Urinary bladder (tissue), 4 donors: ENCODE results near the gene F3. TPM values are rescaled to one million over a fixed set of nuclear protein-coding genes. Genes with fewer than 3 reads are reported as not detected.
"Not testable (repeated sequence)": the region's sequence is repeated elsewhere in the genome, so short reads cannot be mapped to it uniquely, and the experiment has no call there.

Experiments
- DNase-seq: peaks from one replicate; pipeline ENCODE4 v3.0.0-alpha.2; 2015; ENCODE audit errors: extremely low spot score
- H3K27ac ChIP-seq: one replicate; pipeline ENCODE4 v1.5.1; 2013; ENCODE audit warnings: low read depth, mild to moderate bottlenecking, moderate library complexity
- H3K36me3 ChIP-seq: one replicate; pipeline ENCODE4 v1.6.1; 2013; ENCODE audit warnings: mild to moderate bottlenecking, moderate library complexity; ENCODE audit not compliant: insufficient read depth
- H3K4me1 ChIP-seq: one replicate; pipeline ENCODE4 v1.6.1; 2013; ENCODE audit warnings: mild to moderate bottlenecking, moderate library complexity; ENCODE audit not compliant: insufficient read depth
- H3K4me3 ChIP-seq: one replicate; pipeline ENCODE4 v1.5.1; 2013; ENCODE audit warnings: low read depth, low read length
- WGBS: extraction: QIAGEN DNeasy Blood & Tissue Kit; methylation state at CpG from one replicate; pipeline ENCODE4 v1.1.7; 2013; 5-methylcytosine and 5-hydroxymethylcytosine counted together
- polyA plus RNA-seq: library from polyadenylated mRNA; stranded (reverse); fragments of 200-250 nt; gene quantifications from one replicate; pipeline ENCODE4 v1.2.3, GENCODE V29; 2013
- total RNA-seq: library from RNA; depleted of rRNA; stranded (reverse); fragments of >200 nt; gene quantifications from one replicate; pipeline ENCODE4 v1.2.3, GENCODE V29; 2014
- donor health status: healthy with polysubstance abuse.
- donor health status: healthy.

Gene F3
- 9.7 TPM for total RNA-seq
- polyA plus RNA-seq: 97.0 TPM

DNA sequence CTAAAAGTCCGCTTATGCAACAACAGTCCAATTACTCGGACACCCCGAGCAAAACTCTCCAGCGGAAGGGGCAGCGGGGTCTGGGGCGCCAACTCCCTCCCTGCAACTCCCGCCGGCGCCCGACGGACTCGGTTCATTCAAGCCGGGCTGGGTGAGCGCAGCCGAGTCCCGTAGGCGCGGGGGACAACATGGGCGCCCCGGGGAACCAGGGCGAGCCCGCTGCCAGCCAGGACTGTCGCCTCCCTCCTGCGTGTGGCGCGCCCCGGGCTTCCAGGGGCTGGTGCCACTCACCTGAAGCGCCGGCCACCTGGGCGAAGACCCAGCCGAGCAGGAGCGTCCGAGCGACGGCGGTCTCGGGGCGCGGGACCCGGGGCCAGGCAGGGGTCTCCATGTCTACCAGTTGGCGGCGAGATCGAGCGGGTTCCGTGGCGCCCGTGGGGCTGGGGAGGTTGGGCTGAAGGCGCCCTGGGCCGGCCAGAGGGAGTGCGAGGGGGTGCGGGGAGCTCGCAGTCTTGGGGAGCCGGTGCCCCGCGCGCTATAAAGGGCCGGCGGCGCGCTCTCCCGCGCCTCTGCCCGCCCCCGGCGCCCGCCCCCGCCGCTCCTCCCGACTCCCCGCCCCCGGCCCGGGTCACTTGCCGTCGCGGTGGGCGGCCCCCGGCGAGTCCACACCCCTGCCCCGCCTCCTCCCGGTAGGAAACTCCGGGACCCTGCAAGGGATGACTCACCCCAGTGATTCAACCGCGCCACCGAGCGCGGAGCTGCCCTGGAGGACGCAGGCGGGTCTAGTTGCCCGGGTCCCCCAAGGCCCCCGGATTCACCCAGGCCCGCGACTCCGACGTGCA is at the start of gene F3:
Gene F3, minus strand, starts transcription at position 514 of the 842 bp plus-strand sequence. Its CDS starts 123 bp downstream, at position 391.
- under 1% methylated on average over 94 of the region's 94 CpGs for WGBS

DNA sequence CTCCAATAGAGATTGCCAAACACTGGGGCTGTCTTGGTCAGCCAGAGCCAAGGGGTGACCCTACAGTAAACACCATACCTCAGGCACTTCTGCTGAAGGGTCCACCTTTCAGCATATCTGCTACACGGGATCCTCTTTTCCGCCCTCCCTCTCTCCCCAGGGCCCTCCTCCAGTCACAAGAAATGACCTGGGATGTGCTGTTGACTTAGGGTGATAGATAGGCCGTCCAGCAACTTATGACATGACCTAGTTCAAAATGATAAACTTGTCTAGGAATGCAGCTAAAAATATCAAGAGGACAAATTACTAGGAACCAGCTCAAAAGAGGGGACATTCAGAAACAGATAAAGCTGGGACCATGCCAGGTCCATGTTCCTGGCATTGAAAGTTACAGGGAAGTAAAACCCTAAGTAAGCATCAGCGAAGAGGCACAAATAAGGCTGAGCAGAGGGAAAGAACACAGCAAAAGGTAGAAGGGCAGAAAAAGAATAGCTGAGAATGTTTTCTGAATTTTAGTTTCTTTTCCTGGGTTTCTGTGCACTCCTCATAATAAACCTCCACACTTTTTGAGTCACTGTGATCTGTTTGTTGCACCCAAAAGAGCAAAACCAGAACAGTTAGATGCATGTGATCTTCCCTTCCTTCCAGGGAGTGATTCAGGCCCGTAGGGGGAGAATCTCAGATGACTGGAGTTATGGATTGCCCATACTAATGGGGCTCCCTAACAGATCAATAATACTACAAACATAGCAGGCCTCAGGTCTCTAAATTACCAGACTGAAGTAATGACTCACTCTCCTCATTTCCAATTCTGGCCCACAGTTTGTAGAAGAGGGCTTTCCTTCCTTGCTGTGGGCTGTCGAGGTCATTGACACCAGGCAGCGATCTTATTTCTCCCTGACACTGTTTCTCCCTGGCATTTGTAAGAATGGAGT is 48.9 kb upstream of the F3 start:
- Histone ChIP-seq H3K4me1 (peaks cover 2% of the 10 kb centered on the region), H3K4me3 (no peak overlapping the region), H3K36me3 (no peaks in the 10 kb centered on the region), H3K27ac (no peak overlapping the region)
- 80% methylated on average over 7 of the region's 7 CpGs for WGBS
- no peak for DNase-seq

More for the DNA sequence above, at the start of gene F3:
- no peaks in the 10 kb centered on the region for H3K4me1 ChIP-seq
- peak within 1 kb of the TSS; percentile 80 for H3K27ac ChIP-seq
- DNase-seq: peak; percentile 70
- H3K36me3 ChIP-seq: no peaks in the 10 kb centered on the region
- H3K4me3 ChIP-seq: peak within 1 kb of the TSS; percentile 66

- no peak overlapping the region for H3K4me3 ChIP-seq
- no peak overlapping the region for H3K27ac ChIP-seq
- peaks cover 2% of the 10 kb centered on the region for H3K4me1 ChIP-seq
- DNase-seq: no peak
- WGBS: 95% methylated on average over 4 of the region's 4 CpGs
- H3K36me3 ChIP-seq: no peaks in the 10 kb centered on the region
Observed at GRCh38 chr1:94589728-94590127, 48.2 kb upstream of the F3 start.

DNA sequence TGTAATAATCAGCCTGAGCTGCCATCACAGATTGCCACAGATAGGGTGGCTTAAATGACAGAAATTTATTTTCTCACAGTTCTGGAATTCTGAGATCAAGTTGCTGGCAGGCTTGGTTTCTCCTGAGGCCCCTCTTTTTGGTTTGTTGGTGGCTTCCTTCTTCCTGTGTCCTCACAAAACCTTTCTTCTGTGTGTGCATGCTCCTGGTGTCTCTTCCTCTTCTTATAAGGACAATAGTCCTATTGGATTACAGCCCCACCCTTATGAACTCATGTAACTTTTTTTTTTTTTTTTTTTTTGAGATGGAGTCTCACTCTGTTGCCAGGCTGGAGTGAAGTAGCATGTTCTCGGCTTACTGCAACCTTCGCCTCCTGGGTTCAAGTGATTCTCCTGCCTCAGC is 41.0 kb upstream of the F3 start:
- DNase-seq: no peak
- H3K4me1 ChIP-seq: peaks cover 1% of the 10 kb centered on the region
- 76% methylated on average over 2 of the region's 2 CpGs for WGBS
- H3K4me3 ChIP-seq: no peak overlapping the region
- H3K27ac ChIP-seq: no peak overlapping the region
- no peaks in the 10 kb centered on the region for H3K36me3 ChIP-seq

GRCh38 chr1:94580367-94581115 is 39.0 kb upstream of the F3 start:
- Histone ChIP-seq H3K36me3 (no peaks in the 10 kb centered on the region), H3K27ac (no peak overlapping the region), H3K4me1 (peaks cover 1% of the 10 kb centered on the region), H3K4me3 (no peak overlapping the region)
- no peak for DNase-seq
- WGBS: 68% methylated on average over 10 of the region's 10 CpGs

DNA sequence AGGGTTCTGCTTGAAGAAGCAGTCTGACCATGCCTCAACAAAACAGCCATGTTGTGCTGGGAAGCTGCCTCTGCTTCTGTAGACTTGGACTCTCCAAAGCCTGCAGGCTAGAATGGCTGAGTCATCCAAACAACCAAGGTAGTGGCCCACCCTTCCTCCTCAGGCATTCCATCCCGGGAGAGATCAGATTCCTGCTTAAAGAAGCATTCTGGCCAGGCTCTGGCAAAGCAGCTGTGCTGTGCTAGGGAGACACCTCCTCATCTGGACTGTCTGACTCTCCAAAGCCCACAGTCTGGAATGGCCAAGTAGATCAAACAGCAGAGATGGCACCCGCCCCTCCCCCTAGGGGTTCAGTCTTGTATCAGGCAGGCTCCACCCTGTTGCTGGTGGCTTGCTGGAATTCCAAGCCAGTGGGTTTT is 38.3 kb upstream of the F3 start:
- Histone ChIP-seq H3K27ac (no peak overlapping the region), H3K36me3 (no peaks in the 10 kb centered on the region), H3K4me1 (peaks cover 1% of the 10 kb centered on the region), H3K4me3 (no peak overlapping the region)
- 37% methylated on average over 2 of the region's 2 CpGs for WGBS
- no peak for DNase-seq

GRCh38 chr1:94578856-94579255 is 37.3 kb upstream of the F3 start:
- 75% methylated on average over 2 of the region's 2 CpGs for WGBS
- no peak for DNase-seq
- Histone ChIP-seq H3K27ac (no peak overlapping the region), H3K36me3 (no peaks in the 10 kb centered on the region), H3K4me3 (no peak overlapping the region), H3K4me1 (peaks cover 1% of the 10 kb centered on the region)

DNA sequence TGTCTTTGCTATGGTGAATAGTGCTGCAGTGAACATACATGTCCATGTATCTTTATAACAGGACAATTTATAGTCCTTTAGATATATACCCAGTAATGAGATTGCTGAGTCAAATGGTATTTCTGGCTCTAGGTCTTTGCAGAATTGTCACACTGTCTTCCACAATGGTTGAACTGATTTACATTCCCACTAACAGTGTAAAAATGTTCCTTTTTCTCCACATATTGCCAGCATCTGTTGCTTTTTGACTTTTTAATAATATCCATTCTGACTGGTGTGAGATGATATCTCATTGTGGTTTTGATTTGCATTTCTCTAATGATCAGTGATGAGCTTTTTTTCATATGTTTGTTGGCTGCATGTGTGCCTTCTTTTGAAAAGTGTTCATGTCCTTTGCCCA is 32.4 kb upstream of the F3 start:
- H3K4me1 ChIP-seq, H3K36me3 ChIP-seq, H3K4me3 ChIP-seq, H3K27ac ChIP-seq, DNase-seq: not testable (repeated sequence)

- DNase-seq: no peak
- Histone ChIP-seq H3K27ac (no peak overlapping the region), H3K36me3 (no peaks in the 10 kb centered on the region), H3K4me1 (no peaks in the 10 kb centered on the region), H3K4me3 (no peak overlapping the region)
- WGBS: 94% methylated on average over 1 of the region's 1 CpG
Observed at GRCh38 chr1:94572780-94573179, 31.2 kb upstream of the F3 start.

DNA sequence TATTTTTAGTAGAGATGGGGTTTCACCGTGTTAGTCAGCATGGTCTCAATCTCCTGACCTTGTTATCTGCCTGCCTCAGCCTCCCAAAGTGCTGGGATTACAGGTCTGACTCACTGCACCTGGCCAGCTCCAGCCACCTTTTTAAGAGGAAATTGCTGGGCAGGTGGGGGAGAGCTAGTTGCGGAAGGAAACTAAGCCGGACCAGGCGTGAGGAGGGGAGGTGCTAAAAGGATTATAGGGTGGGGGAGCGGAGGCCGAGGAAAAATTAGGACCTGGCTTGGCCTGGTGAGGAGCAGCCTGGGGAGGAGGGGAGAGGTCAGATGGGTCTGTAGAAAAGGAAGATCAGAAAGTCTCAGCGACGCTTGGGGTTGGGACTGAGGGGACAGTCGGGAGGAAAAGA is 29.4 kb upstream of the F3 start:
- not testable (repeated sequence) for H3K27ac ChIP-seq, H3K4me1 ChIP-seq
- 89% methylated on average over 9 of the region's 9 CpGs for WGBS

DNA sequence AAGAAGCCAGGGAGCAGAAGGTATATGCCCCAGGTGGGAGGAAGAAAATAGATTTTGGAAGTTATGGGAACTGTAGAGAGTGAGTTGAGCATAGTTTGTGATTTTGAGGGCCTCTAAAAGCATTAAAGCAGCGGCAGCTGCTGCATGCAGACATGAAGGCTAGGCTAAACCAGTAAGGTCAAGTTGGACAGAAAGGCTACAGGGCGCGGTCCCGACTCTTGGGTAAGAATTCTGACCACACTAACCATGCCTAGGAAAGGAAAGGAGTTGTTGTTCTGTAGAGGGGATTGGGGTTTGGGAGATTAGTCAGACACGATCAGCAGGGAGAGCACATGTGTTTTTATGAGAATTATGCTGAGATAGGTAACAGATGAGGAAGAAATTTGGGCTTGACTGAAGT is 27.2 kb upstream of the F3 start:
- H3K4me1 ChIP-seq, DNase-seq, H3K4me3 ChIP-seq, H3K36me3 ChIP-seq, H3K27ac ChIP-seq: not testable (repeated sequence)
- 72% methylated on average over 5 of the region's 5 CpGs for WGBS

More for the DNA sequence above, 29.4 kb upstream of the F3 start:
- not testable (repeated sequence) for DNase-seq, H3K36me3 ChIP-seq, H3K4me3 ChIP-seq

DNA sequence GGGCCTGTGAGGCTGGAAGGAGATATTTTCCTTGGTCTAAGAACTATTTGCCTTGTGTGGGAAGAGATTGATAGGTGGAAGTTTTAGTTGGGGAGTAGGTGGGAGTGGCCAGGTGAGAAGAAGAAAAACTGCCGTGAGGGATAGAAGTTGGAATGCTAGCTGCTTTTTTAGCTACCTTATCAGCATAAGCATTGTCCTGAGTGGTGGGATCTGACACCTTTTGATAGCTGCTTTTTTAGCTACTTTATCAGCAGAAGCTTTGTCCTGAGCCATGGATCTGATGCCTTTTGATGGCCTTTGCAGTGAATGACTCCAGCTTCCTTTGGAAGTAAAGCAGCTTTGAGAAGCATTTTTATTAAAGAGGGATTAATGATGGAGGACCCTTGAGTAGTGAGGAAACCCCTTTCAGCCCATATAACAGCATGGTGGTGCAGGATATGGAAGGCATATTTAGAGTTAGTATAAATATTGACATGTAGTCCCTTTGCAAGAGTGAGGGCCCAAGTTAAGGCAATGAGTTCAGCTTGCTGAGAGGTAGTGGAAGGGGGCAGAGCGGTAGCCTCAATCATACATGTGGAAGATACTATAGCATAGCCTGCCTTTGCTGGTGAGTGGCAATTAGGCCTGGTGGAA is 26.5 kb upstream of the F3 start:
- 93% methylated on average over 2 of the region's 2 CpGs for WGBS
- H3K36me3 ChIP-seq, H3K27ac ChIP-seq, H3K4me1 ChIP-seq, DNase-seq, H3K4me3 ChIP-seq: not testable (repeated sequence)

- not testable (repeated sequence) for DNase-seq, H3K4me3 ChIP-seq, H3K4me1 ChIP-seq, H3K27ac ChIP-seq, H3K36me3 ChIP-seq
- 64% methylated on average over 5 of the region's 5 CpGs for WGBS
Observed at GRCh38 chr1:94566436-94566835, 24.9 kb upstream of the F3 start.
